ENCODE measurements around the gene GPX4. TPM values are rescaled to one million over a fixed set of nuclear protein-coding genes. Genes with fewer than 3 reads are reported as not detected.
"Not testable (repeated sequence)": the region's sequence is repeated elsewhere in the genome, so short reads cannot be mapped to it uniquely, and the experiment has no call there.

GPX4 gene
- total and polyA plus RNA-seq, 12 donors = 332 to 1,424 (median 704) TPM

DNA sequence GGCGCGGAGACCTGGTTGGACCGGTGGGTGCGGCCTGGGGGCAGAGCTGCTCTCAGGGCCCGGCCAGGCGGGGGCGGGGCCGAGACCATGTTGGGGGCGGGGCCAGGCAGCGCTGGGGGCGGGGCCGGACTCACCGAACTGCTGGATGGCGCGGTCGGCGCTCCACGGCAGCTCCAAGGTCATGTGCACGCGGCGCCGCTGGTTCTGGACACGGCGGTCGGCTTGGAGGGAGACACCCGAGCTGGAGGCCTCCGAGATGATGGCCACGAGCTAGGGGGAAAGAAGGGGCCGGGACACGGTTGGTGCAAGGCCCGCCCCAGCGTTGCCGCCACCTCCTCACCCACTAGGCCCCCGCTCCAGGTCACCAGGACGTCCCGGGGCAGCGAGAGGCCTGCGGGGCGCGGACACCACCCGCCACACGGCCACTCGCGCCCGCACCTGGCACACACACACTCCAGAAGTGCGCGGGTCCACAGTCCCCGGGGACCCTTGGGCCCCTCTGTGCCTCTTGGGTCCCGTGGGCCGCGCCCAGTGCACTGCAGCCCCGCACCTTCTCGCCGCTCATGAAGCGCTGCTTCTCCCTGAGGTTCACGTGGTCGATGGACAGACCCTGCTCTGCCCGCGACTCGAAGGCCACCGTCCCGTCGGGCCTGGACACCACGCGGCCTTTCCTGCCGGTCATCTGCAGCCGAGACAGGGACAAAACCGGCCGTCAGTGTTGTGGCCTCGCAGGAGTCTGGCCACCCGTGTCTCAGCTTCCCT, 8.7 kb downstream of the GPX4 start:
- DNase-seq = peak; percentile 83 to 94 (median 92)
- Histone ChIP-seq H3K27ac (peak overlapping the region; percentile 61 to 96 (median 84)), H3K4me3 (no peak overlapping the region)

DNA sequence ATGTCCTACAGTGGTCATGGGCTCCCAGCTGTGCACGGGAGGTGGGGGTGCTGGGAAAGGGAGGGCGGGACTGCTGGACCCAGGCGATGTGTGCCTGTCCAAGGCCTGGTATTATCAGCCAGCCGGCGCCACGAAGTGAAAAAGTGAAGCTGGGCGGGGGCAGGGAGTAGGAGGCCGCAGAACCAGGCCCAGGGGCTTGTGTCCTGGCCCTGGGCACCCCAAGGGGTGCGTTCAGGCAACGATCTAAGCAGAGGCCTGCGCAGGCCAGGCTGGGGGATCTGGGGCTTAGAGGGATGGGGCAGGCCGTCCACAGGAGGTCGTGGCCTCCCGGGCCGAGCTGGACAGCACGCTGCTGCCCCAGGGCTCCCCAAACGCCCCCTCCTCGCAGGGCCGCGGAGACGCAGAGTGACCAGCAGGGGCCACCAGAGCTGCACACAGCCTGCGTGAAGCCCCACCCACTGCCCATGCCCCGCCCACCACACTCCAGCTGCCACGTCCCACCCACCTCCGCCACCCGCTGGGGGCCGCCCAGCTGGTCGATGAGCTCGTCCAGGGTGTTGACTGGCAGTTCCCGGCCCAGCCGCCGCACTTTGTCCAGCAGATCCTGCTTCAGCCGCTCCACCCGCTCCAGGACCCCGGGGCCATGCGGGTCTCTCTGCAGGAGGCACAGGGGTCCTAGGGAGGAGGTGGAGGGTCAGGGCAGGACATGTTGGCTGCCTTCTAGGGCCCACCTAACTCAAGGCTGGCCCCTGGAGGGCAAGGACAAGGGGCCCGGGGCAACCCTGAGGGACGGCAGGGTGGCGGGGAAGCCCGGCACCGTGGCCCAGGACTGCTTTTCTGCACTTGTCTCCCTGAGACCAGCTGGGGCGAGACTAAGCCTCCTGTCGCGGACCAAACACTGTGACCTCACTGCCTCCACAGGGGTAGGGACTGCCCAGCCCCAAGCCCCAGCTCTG, 9.5 kb downstream of the GPX4 start:
- H3K27me3 ChIP-seq = no peaks in the 10 kb centered on the region
- 21 to 36% (median 26%) methylated on average over 12 to 44 of the region's 44 CpGs for WGBS, 4 donors
- peak in 1 of 2 donors; percentile 51 for TF ChIP-seq POLR2A (IDR thresholded peaks at IDR 0.05)
- TF ChIP-seq, protein P1, sequence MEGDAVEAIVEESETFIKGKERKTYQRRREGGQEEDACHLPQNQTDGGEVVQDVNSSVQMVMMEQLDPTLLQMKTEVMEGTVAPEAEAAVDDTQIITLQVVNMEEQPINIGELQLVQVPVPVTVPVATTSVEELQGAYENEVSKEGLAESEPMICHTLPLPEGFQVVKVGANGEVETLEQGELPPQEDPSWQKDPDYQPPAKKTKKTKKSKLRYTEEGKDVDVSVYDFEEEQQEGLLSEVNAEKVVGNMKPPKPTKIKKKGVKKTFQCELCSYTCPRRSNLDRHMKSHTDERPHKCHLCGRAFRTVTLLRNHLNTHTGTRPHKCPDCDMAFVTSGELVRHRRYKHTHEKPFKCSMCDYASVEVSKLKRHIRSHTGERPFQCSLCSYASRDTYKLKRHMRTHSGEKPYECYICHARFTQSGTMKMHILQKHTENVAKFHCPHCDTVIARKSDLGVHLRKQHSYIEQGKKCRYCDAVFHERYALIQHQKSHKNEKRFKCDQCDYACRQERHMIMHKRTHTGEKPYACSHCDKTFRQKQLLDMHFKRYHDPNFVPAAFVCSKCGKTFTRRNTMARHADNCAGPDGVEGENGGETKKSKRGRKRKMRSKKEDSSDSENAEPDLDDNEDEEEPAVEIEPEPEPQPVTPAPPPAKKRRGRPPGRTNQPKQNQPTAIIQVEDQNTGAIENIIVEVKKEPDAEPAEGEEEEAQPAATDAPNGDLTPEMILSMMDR (IDR thresholded peaks at IDR 0.05) = peak; percentile 78 to 95 (median 91)
- DNase-seq = peak; percentile 97 to 99 (median 98)
- no peak overlapping the region for H3K4me3 ChIP-seq
- peak overlapping the region; percentile 61 to 96 (median 84) for H3K27ac ChIP-seq
- intact Hi-C loops (cut with DNase I) = loop anchor here in 1 of 2 donors (5.0 kb wide), 1 partner anchor 79 kb away; no protein-coding TSS in a partner anchor
- H3K36me3 ChIP-seq (replicated peaks in 1 of 2) = peaks cover 0 to 91% of the 10 kb centered on the region in 2 donors
- peaks cover 31 to 32% of the 10 kb centered on the region in 2 donors for H3K4me1 ChIP-seq (replicated peaks in 1 of 2)
- H3K9me3 ChIP-seq (replicated peaks in 1 of 3) = no peaks in the 10 kb centered on the region

More for the DNA sequence above, 8.7 kb downstream of the GPX4 start:
- Histone ChIP-seq H3K4me1 (replicated peaks in 1 of 2) (peaks cover 31 to 32% of the 10 kb centered on the region in 2 donors), H3K36me3 (replicated peaks in 1 of 2) (peaks cover 0 to 91% of the 10 kb centered on the region in 2 donors), H3K9me3 (replicated peaks in 1 of 3) (no peaks in the 10 kb centered on the region), H3K27me3 (no peaks in the 10 kb centered on the region)
- TF ChIP-seq, protein P1 (IDR thresholded peaks at IDR 0.05) = no peak
- peak in 1 of 2 donors; percentile 47 for TF ChIP-seq POLR2A (IDR thresholded peaks at IDR 0.05)
- intact Hi-C loops (cut with DNase I) = loop anchor here in 1 of 2 donors (5.0 kb wide), 1 partner anchor 80 kb away; no protein-coding TSS in a partner anchor
- 38 to 56% (median 52%) methylated on average over 21 to 71 of the region's 71 CpGs for WGBS, 4 donors

DNA sequence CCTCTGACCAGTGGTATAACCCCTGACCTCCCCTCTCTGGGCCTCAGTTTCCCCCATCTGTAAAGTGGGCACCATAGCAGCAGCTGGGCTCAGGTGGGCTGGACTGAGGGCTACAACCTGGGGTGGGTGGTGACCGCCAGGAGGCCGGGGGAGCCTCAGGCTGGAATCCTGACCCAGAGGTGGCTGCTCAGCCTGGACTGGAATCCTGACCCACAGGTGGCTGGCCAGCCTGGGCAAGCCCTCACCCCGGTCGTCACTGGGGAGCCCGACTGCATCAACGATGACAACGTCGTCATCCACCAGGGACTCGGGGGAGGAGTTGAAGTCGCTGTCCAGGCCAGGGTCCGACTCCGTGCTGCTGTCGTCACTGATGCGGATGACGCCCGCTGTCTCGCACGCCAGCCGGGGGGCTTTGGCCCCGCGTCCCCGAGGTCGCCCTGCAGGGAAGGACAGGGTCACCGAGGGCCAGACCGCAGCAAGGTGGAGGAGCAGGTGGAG, 10.2 kb downstream of the GPX4 start:
- H3K36me3 ChIP-seq (replicated peaks in 1 of 2) = peaks cover 0 to 91% of the 10 kb centered on the region in 2 donors
- peak overlapping the region; percentile 61 to 96 (median 84) for H3K27ac ChIP-seq
- no peak overlapping the region for H3K4me3 ChIP-seq
- 87 to 93% (median 91%) methylated on average over 23 to 25 of the region's 25 CpGs for WGBS, 4 donors
- H3K27me3 ChIP-seq = no peaks in the 10 kb centered on the region
- H3K4me1 ChIP-seq (replicated peaks in 1 of 2) = peaks cover 31 to 32% of the 10 kb centered on the region in 2 donors
- no peaks in the 10 kb centered on the region for H3K9me3 ChIP-seq (replicated peaks in 1 of 3)
- intact Hi-C loops (cut with DNase I) = loop anchor here in 1 of 2 donors (5.0 kb wide), 1 partner anchor 78 kb away; no protein-coding TSS in a partner anchor
- peak in 1 of 7 donors; percentile 45 for DNase-seq
- TF ChIP-seq POLR2A (IDR thresholded peaks at IDR 0.05) = peak in 1 of 2 donors; percentile 11
- TF ChIP-seq, protein P1 (IDR thresholded peaks at IDR 0.05) = no peak

DNA sequence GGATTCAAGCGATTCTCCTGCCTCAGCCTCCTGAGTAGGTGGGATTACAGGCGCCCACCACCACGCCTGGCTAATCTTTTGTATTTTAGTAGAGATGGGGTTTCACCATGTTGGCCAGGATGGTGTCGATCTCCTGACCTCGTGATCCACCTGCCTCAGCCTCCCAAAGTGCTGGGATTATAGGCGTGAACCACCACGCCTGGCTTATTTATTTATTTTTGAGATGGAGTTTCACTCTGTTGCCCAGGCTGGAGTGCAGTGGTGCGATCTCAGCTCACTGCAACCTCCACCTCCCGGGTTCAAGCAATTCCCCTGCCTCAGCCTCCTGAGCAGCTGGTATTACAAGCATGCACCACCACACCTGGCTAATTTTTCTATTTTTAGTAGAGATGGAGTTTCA, 10.9 kb downstream of the GPX4 start:
- 94 to 95% (median 94%) methylated on average over 9 of the region's 9 CpGs for WGBS, 4 donors
- intact Hi-C loops (cut with DNase I) = loop anchor here in 1 of 2 donors (5.0 kb wide), 1 partner anchor 78 kb away; no protein-coding TSS in a partner anchor
- Histone ChIP-seq H3K36me3 (replicated peaks in 1 of 2) (peaks cover 0 to 92% of the 10 kb centered on the region in 2 donors), H3K4me1 (replicated peaks in 1 of 2) (peaks cover 31 to 32% of the 10 kb centered on the region in 2 donors)
- not testable (repeated sequence) for H3K27me3 ChIP-seq; H3K4me3 ChIP-seq; H3K9me3 ChIP-seq (replicated peaks in 1 of 3); DNase-seq; H3K27ac ChIP-seq
